ENCODE measurements around the gene LGALSL.

DNA sequence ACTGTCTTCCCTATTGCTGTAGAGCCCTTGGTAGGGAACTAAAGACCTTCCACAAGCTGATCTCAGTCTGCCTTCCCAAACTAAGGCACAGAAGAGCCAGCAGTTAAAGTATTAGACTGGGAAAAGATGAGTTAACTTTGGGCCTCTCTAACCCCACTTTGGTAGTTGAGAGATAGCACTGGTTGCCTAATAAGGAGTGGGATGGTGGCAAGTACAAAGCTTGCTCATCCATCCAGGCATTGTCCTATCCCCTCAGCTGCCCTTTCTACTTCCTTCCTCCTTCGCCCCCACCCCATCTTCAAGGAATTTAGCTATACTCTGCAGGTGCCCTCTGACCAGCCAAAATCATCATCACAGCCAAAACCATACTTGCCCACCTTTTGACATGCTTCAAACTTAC, 48.0 kb downstream of the LGALSL start:
- no peak for TF ChIP-seq CTCF (optimal IDR thresholded peaks at IDR 0.05 in 1 of 3, IDR thresholded peaks at IDR 0.05 in 1 of 3, conservative IDR thresholded peaks at IDR 0.05 in 1 of 3; ENCODE audit: extremely low read depth in 1 of 3, insufficient read depth in 2 of 3, low read length in 3 of 3)
- no peak for TF ChIP-seq EZH2 (IDR thresholded peaks at IDR 0.05; ENCODE audit: low read length)
